Breast epithelium (tissue), 4 donors: ENCODE measurements around the gene UQCRQ. TPM values are rescaled to one million over a fixed set of nuclear protein-coding genes. Genes with fewer than 3 reads are reported as not detected.
A peak's percentile ranks its signal among the peaks of the same experiment; 100 is the strongest.

ENCODE experiments used
- DNase-seq, 2 donors: peaks; one replicate each; pipeline ENCODE4 v3.0.0-alpha.2; 2019; ENCODE audit warnings: low spot score in 2 of 2
- H3K27ac ChIP-seq, 2 donors: fragments of 200-600 bp; sonication (generic) in 1 of 2; one replicate each; pipeline ENCODE4 v1.5.1; 2016 to 2019; ENCODE audit warnings: mild to moderate bottlenecking in 1 of 2
- H3K27me3 ChIP-seq, 2 donors: fragments of 200-600 bp; sonication (generic) in 1 of 2; one replicate each; pipeline versions ENCODE4 v1.5.1 to v1.6.0; 2017 to 2019; ENCODE audit warnings: control low read depth in 1 of 2, mild to moderate bottlenecking in 1 of 2
- H3K36me3 ChIP-seq: fragments of 200-600 bp; one replicate; pipeline ENCODE4 v1.5.1; 2019
- H3K4me1 ChIP-seq, 2 donors: fragments of 200-600 bp; sonication (generic); one replicate each; pipeline ENCODE4 v1.5.1; 2016 to 2019; ENCODE audit warnings: control low read depth in 1 of 2
- H3K4me3 ChIP-seq, 3 donors: fragments of 200-600 bp; sonication (generic); 1 replicate in 2 of 3; 2 replicates in 1 of 3; pipeline ENCODE4 v1.5.1; 2016 to 2019; ENCODE audit warnings: mild to moderate bottlenecking in 3 of 3, moderate library complexity in 2 of 3
- H3K9me3 ChIP-seq, 2 donors: fragments of 200-600 bp; sonication (generic) in 1 of 2; one replicate each; pipeline ENCODE4 v1.5.1; 2016 to 2019; ENCODE audit warnings: control low read depth in 1 of 2
- CTCF ChIP-seq, 3 donors: fragments of 450-650 bp; IDR thresholded peaks; one replicate each; pipeline ENCODE4 v1.5.1; 2016 to 2017; ENCODE audit warnings: antibody characterized with exemption in 3 of 3, mild to moderate bottlenecking in 3 of 3, moderate library complexity in 3 of 3
- POLR2A ChIP-seq: fragments of 450-650 bp; IDR thresholded peaks from one replicate; pipeline ENCODE4 v1.6.1; 2016; ENCODE audit warnings: antibody characterized with exemption, mild to moderate bottlenecking, moderate library complexity
- POLR2AphosphoS5 ChIP-seq, 3 donors: sonication (generic); formaldehyde crosslinking; IDR thresholded peaks; one replicate each; pipeline ENCODE4 v1.6.1; 2017; ENCODE audit warnings: antibody characterized with exemption in 3 of 3
- intact Hi-C: fragments of 100-400 bp; cut with DNase I; formaldehyde crosslinking; loops from one replicate; pipeline ENCODE4 v1.15.1; 2023; ENCODE audit warnings: low total_unique reads
- total RNA-seq, 3 donors: library from RNA; depleted of rRNA; stranded (reverse); fragments of >200 nt; gene quantifications; one replicate each; pipeline ENCODE4 v1.1.0, GENCODE V29; 2016

Gene UQCRQ
- total RNA-seq, 3 donors from 2014 or later, result 106 to 184 (median 150) TPM

- no peak overlapping the region for H3K27ac ChIP-seq
- H3K27me3 ChIP-seq, result no peaks in the 10 kb centered on the region
- no peaks in the 10 kb centered on the region for H3K36me3 ChIP-seq
- DNase-seq, result no peak
- no peak overlapping the region for H3K4me3 ChIP-seq
- H3K4me1 ChIP-seq, result no peaks in the 10 kb centered on the region
- H3K9me3 ChIP-seq, result no peaks in the 10 kb centered on the region
- no peak for TF ChIP-seq POLR2AphosphoS5 (IDR thresholded peaks at IDR 0.05)
- TF ChIP-seq POLR2A, result no peak
- TF ChIP-seq CTCF (IDR thresholded peaks at IDR 0.05), result no peak
- intact Hi-C loops, result no loop called here
Measured at GRCh38 chr5:132832612-132833011, 33.8 kb upstream of the UQCRQ start.

DNA sequence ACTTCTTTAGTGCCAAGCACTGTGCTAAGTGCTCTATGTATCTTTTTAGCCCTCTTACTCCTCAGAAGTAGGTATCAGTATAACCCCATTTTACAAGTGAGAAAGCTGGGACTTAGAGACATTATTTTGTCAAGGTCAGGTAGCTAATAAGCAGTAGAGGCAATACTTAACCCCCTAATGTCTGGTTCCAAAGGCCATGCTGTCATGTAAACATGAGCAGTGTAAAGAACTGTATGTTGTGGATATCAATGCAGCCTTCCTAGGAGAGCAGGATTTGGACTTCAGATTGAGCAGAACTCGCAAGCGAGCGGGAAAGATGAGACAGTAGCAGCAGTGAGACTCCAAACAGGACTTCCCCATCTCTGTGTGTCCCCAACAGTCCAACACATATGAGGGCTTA lies 32.4 kb upstream of the UQCRQ start:
- H3K27ac ChIP-seq, result no peak overlapping the region
- H3K4me3 ChIP-seq, result no peak overlapping the region
- DNase-seq, result no peak
- no peaks in the 10 kb centered on the region for H3K36me3 ChIP-seq
- H3K9me3 ChIP-seq, result no peaks in the 10 kb centered on the region
- intact Hi-C loops, result no loop called here
- no peaks in the 10 kb centered on the region for H3K4me1 ChIP-seq
- no peaks in the 10 kb centered on the region for H3K27me3 ChIP-seq
- TF ChIP-seq POLR2AphosphoS5 (IDR thresholded peaks at IDR 0.05) (no peak), CTCF (IDR thresholded peaks at IDR 0.05) (no peak), POLR2A (no peak)

DNA sequence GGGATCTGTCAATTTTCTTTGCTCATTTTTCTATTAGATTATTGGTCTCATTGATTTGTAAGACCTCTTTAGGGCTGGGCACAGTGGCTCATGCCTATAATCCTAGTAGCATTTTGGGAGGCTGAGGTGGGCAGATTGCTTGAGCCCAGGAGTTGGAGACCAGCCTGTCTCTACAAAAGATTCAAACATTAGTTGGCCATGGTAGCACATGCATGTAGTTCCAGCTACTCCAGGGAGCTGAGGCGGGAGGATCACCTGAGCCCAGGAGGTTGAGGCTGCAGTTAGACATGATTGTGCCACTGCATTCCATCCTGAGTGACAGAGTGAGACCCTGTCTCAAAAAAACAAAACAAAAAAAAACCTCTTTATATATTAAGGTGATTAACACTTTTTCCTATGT lies 29.6 kb upstream of the UQCRQ start:
- no peak overlapping the region for H3K4me3 ChIP-seq
- no peak for DNase-seq
- H3K4me1 ChIP-seq, result no peaks in the 10 kb centered on the region
- no peaks in the 10 kb centered on the region for H3K36me3 ChIP-seq
- intact Hi-C loops, result no loop called here
- no peak for TF ChIP-seq CTCF (IDR thresholded peaks at IDR 0.05)
- TF ChIP-seq POLR2AphosphoS5 (IDR thresholded peaks at IDR 0.05), result no peak
- no peak for TF ChIP-seq POLR2A
- no peaks in the 10 kb centered on the region for H3K27me3 ChIP-seq
- H3K27ac ChIP-seq, result no peak overlapping the region
- H3K9me3 ChIP-seq, result no peaks in the 10 kb centered on the region

- intact Hi-C loops, result no loop called here
Measured at GRCh38 chr5:132837868-132838267, 28.6 kb upstream of the UQCRQ start.

More at GRCh38 chr5:132837868-132838267, 28.6 kb upstream of the UQCRQ start:
- H3K27ac ChIP-seq, result peak overlapping the region; percentile 34 to 88
- H3K4me3 ChIP-seq, result no peak overlapping the region
- no peak for DNase-seq
- H3K4me1 ChIP-seq, result no peaks in the 10 kb centered on the region
- no peaks in the 10 kb centered on the region for H3K36me3 ChIP-seq
- no peaks in the 10 kb centered on the region for H3K27me3 ChIP-seq
- TF ChIP-seq POLR2A (no peak), POLR2AphosphoS5 (IDR thresholded peaks at IDR 0.05) (no peak), CTCF (IDR thresholded peaks at IDR 0.05) (no peak)
- H3K9me3 ChIP-seq, result no peaks in the 10 kb centered on the region
